HEK293T (cell line): ENCODE data around the gene NKAIN2.

ENCODE experiments used
- CTCF ChIA-PET: fragments of 350-600 bp; formaldehyde crosslinking; extraction: SDS; loops from one replicate; lab custom pipeline; 2021; ENCODE audit warnings: antibody characterized with exemption, inconsistent platforms; lab: Yijun Ruan, JAX
- POLR2A ChIA-PET: fragments of 350-600 bp; formaldehyde crosslinking; extraction: SDS; loops from one replicate; lab custom pipeline; 2020; ENCODE audit warnings: antibody characterized with exemption, inconsistent platforms; lab: Yijun Ruan, JAX
- DNase-seq: peaks from one replicate; pipeline ENCODE4 v3.0.0; 2012; ENCODE audit warnings: mixed read lengths; ENCODE audit errors: extremely low spot score
- ARNT ChIP-seq: fragments of 450-650 bp; IDR thresholded peaks from 2 replicates; pipeline ENCODE4 v1.6.1; 2017; ENCODE audit warnings: mild to moderate bottlenecking
- BHLHE40 ChIP-seq: fragments of 450-650 bp; IDR thresholded peaks from 2 replicates; pipeline ENCODE4 v1.6.1; 2016; ENCODE audit warnings: mild to moderate bottlenecking, moderate library complexity, borderline replicate concordance
- CTBP1 ChIP-seq: fragments of 450-650 bp; IDR thresholded peaks from 2 replicates; pipeline ENCODE4 v1.6.1; 2016; ENCODE audit warnings: borderline replicate concordance
- ELF4 ChIP-seq: fragments of 450-650 bp; IDR thresholded peaks from 2 replicates; pipeline ENCODE4 v1.6.1; 2017; ENCODE audit warnings: antibody characterized with exemption
- FOXA1 ChIP-seq: fragments of 450-650 bp; IDR thresholded peaks from 2 replicates; pipeline ENCODE4 v1.6.1; 2016; ENCODE audit warnings: mild to moderate bottlenecking
- FOXK2 ChIP-seq: fragments of 450-650 bp; IDR thresholded peaks from 2 replicates; pipeline ENCODE4 v1.6.1; 2016; ENCODE audit warnings: mild to moderate bottlenecking
- FOXM1 ChIP-seq: fragments of 450-650 bp; IDR thresholded peaks from 2 replicates; pipeline ENCODE4 v1.6.1; 2017; ENCODE audit warnings: mild to moderate bottlenecking, borderline replicate concordance
- HDGF ChIP-seq: fragments of 450-650 bp; IDR thresholded peaks from 2 replicates; pipeline ENCODE4 v1.6.1; 2017; ENCODE audit warnings: antibody characterized with exemption, borderline replicate concordance
- L3MBTL2 ChIP-seq: fragments of 450-650 bp; conservative IDR thresholded peaks from 2 replicates; pipeline ENCODE4 v1.6.1; 2016; ENCODE audit warnings: mild to moderate bottlenecking
- LEF1 ChIP-seq: fragments of 450-650 bp; IDR thresholded peaks from 2 replicates; pipeline ENCODE4 v1.6.1; 2017; ENCODE audit warnings: mild to moderate bottlenecking, borderline replicate concordance
- NFRKB ChIP-seq: fragments of 450-650 bp; IDR thresholded peaks from 2 replicates; pipeline ENCODE4 v1.6.1; 2016; ENCODE audit warnings: mild to moderate bottlenecking, moderate library complexity
- SP1 ChIP-seq: fragments of 450-650 bp; IDR thresholded peaks from 2 replicates; pipeline ENCODE4 v1.6.1; 2017
- SUZ12 ChIP-seq: fragments of 450-650 bp; IDR thresholded peaks from 2 replicates; pipeline ENCODE4 v1.6.1; 2016; ENCODE audit warnings: mild to moderate bottlenecking
- TARDBP ChIP-seq: fragments of 450-650 bp; IDR thresholded peaks from 2 replicates; pipeline ENCODE4 v1.6.1; 2016
- ZNF384 ChIP-seq: fragments of 450-650 bp; IDR thresholded peaks from 2 replicates; pipeline ENCODE4 v1.6.1; 2016
- TF ChIP-seq, protein P1 (sequence below): fragments of 450-650 bp; IDR thresholded peaks from 2 replicates; pipeline ENCODE4 v1.6.1; 2016

NKAIN2 gene

DNA sequence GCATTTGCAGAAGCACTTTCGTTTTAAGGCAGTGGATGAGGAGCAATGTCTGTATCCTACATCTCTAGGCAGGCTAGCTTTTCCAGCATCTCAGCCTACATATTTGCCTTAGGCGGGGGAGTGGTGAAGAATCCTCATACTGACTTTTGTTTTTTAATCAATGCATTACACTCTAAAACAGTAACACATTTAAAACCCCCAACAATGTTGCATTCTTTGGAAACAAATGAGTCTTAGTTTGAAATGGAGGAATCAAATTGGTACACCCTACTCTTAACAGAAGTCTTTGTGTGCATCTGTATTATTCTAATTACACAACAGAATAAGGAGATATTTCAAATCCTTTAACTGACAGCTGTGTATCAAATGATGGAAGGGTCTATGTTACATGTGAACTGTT is 9.0 kb downstream of the NKAIN2 start:
- TF ChIP-seq ARNT, result no peak
- no peak for TF ChIP-seq FOXA1
- TF ChIP-seq L3MBTL2, result no peak
- TF ChIP-seq SUZ12, result no peak
- TF ChIP-seq, protein P1, sequence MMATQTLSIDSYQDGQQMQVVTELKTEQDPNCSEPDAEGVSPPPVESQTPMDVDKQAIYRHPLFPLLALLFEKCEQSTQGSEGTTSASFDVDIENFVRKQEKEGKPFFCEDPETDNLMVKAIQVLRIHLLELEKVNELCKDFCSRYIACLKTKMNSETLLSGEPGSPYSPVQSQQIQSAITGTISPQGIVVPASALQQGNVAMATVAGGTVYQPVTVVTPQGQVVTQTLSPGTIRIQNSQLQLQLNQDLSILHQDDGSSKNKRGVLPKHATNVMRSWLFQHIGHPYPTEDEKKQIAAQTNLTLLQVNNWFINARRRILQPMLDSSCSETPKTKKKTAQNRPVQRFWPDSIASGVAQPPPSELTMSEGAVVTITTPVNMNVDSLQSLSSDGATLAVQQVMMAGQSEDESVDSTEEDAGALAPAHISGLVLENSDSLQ, result no peak
- no peak for TF ChIP-seq ZNF384
- TF ChIP-seq ELF4, result no peak
- TF ChIP-seq SP1, result no peak
- no peak for TF ChIP-seq TARDBP
- no peak for TF ChIP-seq CTBP1
- no peak for TF ChIP-seq BHLHE40
- TF ChIP-seq FOXM1, result no peak
- no peak for TF ChIP-seq HDGF
- TF ChIP-seq FOXK2, result no peak
- no peak for TF ChIP-seq NFRKB
- TF ChIP-seq LEF1, result no peak
- ChIA-PET CTCF (interaction anchor here (1.3 kb wide), 1 partner anchor 10 kb away, joined by 4 read pairs; no protein-coding TSS in a partner anchor), POLR2A (no interaction called here)
- no peak for DNase-seq

DNA sequence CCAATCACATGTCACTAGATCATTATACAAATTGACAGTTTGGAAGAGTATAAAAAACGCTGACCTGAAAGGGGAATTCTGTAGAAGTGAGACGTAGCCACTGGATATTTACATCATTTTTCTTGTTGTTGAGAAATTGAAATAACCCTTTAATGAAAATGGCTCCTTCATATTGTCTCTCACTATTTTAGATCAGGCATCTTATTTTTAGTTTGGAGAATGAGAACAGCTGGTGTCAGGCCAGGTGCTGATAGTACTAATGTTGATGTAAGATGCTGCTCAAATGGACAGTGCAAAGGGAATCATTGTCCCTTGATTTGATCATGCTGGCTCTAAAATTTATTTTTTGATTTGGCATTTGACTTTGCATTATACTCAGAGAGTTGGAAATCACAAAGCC is 17.4 kb downstream of the NKAIN2 start:
- ChIA-PET POLR2A (no interaction called here), CTCF (no interaction called here)
- no peak for DNase-seq
- TF ChIP-seq, protein P1, result no peak
- TF ChIP-seq HDGF (no peak), BHLHE40 (no peak), SUZ12 (no peak), FOXM1 (no peak), FOXA1 (no peak), SP1 (no peak), ARNT (no peak), TARDBP (no peak), ZNF384 (no peak), L3MBTL2 (no peak), CTBP1 (no peak)

DNA sequence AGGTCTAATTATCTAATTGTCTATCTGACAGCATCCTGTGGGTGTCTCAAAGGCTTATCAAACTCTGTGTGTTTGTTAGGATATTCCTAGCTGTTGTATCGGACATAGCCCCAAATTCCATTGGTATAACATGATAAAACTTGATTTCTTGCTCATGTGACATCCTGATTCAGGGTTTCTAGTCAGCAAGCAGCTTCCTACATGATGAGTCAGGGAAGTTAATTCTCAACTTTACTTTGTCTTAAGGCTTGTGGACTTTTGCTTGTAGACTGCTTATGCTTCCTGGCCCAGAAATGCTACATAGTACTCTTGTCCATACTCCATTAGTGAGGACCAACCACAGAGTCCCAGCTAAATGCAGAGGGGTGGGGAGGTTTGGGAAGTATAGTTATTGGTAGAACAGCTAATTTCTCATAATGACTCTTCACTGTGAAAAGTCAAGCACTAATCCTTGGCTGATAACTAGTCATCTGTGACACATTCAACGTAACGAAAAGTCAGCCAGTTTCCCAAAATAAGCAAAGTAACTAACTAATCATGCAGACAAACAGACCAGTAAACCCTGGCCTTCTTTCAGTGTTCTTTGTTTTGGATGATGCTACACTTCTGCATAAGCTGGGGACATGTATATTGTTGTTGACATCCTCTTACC is 25.8 kb downstream of the NKAIN2 start:
- CTCF ChIA-PET, result interaction anchor here (1.0 kb wide), 1 partner anchor 27 kb away, joined by 4 read pairs; no protein-coding TSS in a partner anchor
- TF ChIP-seq CTBP1 (no peak), ARNT (no peak), BHLHE40 (no peak), L3MBTL2 (no peak), SUZ12 (no peak), LEF1 (no peak)
- no peak for DNase-seq
- POLR2A ChIA-PET, result no interaction called here

DNA sequence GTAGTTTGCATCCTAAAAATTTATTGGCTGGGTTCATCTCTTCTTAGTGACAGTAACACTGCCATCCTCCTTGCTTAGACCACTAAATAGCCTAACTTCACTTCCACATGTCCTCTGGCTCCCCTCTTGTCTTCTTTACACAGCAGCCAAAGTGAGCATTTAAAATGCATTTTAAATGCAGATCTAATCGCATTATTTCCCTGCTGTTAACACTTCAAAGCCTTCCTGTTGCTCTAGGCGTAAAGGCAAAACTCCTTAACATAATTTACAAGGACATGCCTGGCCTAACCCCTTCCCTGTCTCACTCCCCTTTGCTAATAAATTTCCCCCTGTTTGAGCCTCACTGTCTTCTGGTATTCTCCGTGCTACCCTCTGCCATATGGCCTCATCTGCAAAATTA is 26.5 kb downstream of the NKAIN2 start:
- ChIA-PET POLR2A (no interaction called here), CTCF (no interaction called here)
- TF ChIP-seq ARNT (no peak), BHLHE40 (no peak), ZNF384 (no peak), FOXK2 (no peak), SUZ12 (no peak), TARDBP (no peak), CTBP1 (no peak), FOXM1 (no peak), HDGF (no peak), SP1 (no peak), L3MBTL2 (no peak), FOXA1 (no peak), ELF4 (no peak), LEF1 (no peak), NFRKB (no peak)
- TF ChIP-seq, protein P1, result no peak
- DNase-seq, result no peak

DNA sequence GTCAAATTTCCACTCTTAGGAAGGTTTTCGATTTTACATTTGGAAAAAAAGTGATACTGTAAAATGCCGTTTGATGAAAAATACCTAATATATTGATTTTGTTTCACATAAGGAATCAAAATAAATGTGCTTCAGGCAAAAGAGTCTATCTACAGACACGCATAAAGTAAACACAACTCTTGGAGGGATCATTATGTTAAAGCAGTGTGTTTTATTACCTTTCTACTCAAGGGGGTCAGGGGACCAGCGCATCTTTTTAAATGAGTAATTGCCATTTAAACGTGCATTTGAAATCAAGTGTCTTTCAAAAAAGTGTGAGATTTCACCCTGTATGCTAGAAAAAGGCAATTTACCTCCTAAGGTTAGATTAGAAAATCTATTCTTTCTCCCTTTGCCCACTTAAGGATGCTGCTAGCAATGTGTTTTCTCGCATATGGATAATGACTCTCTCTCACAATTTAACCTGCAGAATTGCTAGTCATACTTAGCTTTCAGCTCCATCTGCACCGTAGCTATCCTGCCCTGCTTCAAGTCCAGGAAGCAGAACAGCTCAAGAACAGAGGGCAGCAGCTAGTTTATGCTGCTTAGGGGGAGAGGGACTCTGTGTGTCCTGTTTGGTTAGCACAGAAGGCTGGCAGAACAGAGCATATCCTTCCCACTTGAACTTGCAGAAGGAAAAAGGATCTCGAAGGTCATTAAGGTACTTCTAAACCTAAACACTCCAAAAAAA is 35.0 kb downstream of the NKAIN2 start:
- TF ChIP-seq HDGF (no peak), ARNT (no peak), CTBP1 (no peak), ZNF384 (no peak), SUZ12 (no peak), ELF4 (no peak), SP1 (no peak), FOXK2 (no peak), NFRKB (no peak), FOXM1 (no peak), FOXA1 (no peak), LEF1 (no peak), L3MBTL2 (no peak), BHLHE40 (no peak), TARDBP (no peak)
- TF ChIP-seq, protein P1, result no peak
- peak; percentile 21 for DNase-seq
- POLR2A ChIA-PET, result no interaction called here
- CTCF ChIA-PET, result no interaction called here
